HepG2 (cell line): ENCODE results near the gene LMNA. TPM values are rescaled to one million over a fixed set of nuclear protein-coding genes. Genes with fewer than 3 reads are reported as not detected.

Experiments
- CBFB ChIP-seq: sonication (generic); formaldehyde crosslinking; IDR thresholded peaks from 2 replicates; pipeline ENCODE4 v1.4.0; 2020; ENCODE audit warnings: missing genetic modification reagents
- CEBPG ChIP-seq: IDR thresholded peaks from 2 replicates; pipeline ENCODE4 v1.6.1; 2016
- EHMT2 ChIP-seq: fragments of 200-600 bp; sonication (generic); IDR thresholded peaks from 2 replicates; pipeline ENCODE4 v1.7.0; 2017; ENCODE audit warnings: antibody characterized with exemption, low read depth, low read length, borderline replicate concordance
- GABPB1 ChIP-seq: IDR thresholded peaks from 2 replicates; pipeline ENCODE4 v1.6.1; 2016; ENCODE audit warnings: mild to moderate bottlenecking, missing genetic modification reagents, moderate library complexity, missing compliant biosample characterization
- IRF2 ChIP-seq: IDR thresholded peaks from 2 replicates; pipeline ENCODE4 v1.6.1; 2018; ENCODE audit warnings: missing genetic modification reagents, missing compliant biosample characterization
- JARID2 ChIP-seq: sonication (generic); formaldehyde crosslinking; IDR thresholded peaks from 2 replicates; pipeline ENCODE4 v1.8.1; 2023; ENCODE audit warnings: missing genetic modification reagents, inconsistent platforms; ENCODE audit not compliant: insufficient replicate concordance
- MTF1 ChIP-seq: sonication (generic); formaldehyde crosslinking; IDR thresholded peaks from 2 replicates; pipeline ENCODE4 v1.5.0; 2020; ENCODE audit warnings: missing genetic modification reagents
- RAD51 ChIP-seq: fragments of 450-650 bp; IDR thresholded peaks from 2 replicates; pipeline ENCODE4 v1.6.1; 2016; ENCODE audit warnings: borderline replicate concordance
- RCOR2 ChIP-seq: IDR thresholded peaks from 2 replicates; pipeline ENCODE4 v1.6.1; 2016; ENCODE audit warnings: missing biosample characterization, missing genetic modification reagents
- SMAD1 ChIP-seq: sonication (generic); formaldehyde crosslinking; IDR thresholded peaks from 2 replicates; pipeline ENCODE4 v1.4.0; 2020; ENCODE audit warnings: missing genetic modification reagents, low read depth, mild to moderate bottlenecking, borderline replicate concordance
- SNAPC2 ChIP-seq: sonication (generic); formaldehyde crosslinking; IDR thresholded peaks from 2 replicates; pipeline ENCODE4 v1.8.1; 2022; ENCODE audit warnings: mild to moderate bottlenecking, missing genetic modification reagents
- SP4 ChIP-seq: sonication (generic); formaldehyde crosslinking; IDR thresholded peaks from 2 replicates; pipeline ENCODE4 v1.8.1; 2023; ENCODE audit warnings: mild to moderate bottlenecking, missing genetic modification reagents
- SP5 ChIP-seq: IDR thresholded peaks from 2 replicates; pipeline ENCODE4 v1.6.1; 2016; ENCODE audit warnings: low read depth, borderline replicate concordance
- SRSF9 ChIP-seq: fragments of 200-400 bp; formaldehyde crosslinking; IDR thresholded peaks from 2 replicates; pipeline ENCODE4 v1.6.1; 2018; ENCODE audit warnings: borderline replicate concordance, mild to moderate bottlenecking, low read depth, low read length; ENCODE audit not compliant: insufficient read depth, poor library complexity, severe bottlenecking
- STAG1 ChIP-seq: sonication (generic); formaldehyde crosslinking; IDR thresholded peaks from 2 replicates; pipeline ENCODE4 v1.4.0; 2020; ENCODE audit warnings: missing genetic modification reagents
- THAP11 ChIP-seq: IDR thresholded peaks from 2 replicates; pipeline ENCODE4 v1.6.1; 2016; ENCODE audit warnings: missing biosample characterization, missing genetic modification reagents
- ZNF12 ChIP-seq: sonication (generic); formaldehyde crosslinking; IDR thresholded peaks from 2 replicates; pipeline ENCODE4 v1.5.0; 2020; ENCODE audit warnings: missing genetic modification reagents
- ZNF33B ChIP-seq: sonication (generic); formaldehyde crosslinking; IDR thresholded peaks from 2 replicates; pipeline ENCODE4 v1.5.1; 2020; ENCODE audit warnings: mild to moderate bottlenecking, missing genetic modification reagents
- ZNF746 ChIP-seq: sonication (generic); formaldehyde crosslinking; IDR thresholded peaks from 2 replicates; pipeline ENCODE4 v1.8.0; 2022; ENCODE audit warnings: mild to moderate bottlenecking, missing genetic modification reagents
- polyA plus RNA-seq, 8 experiments: library from polyadenylated mRNA; depleted of rRNA in 3 of 8; stranded (reverse) in 7 of 8; unstranded in 1 of 8; fragments of >200 nt; fragmentation: Illumina TruSeq in 4 of 8; extraction: Trizol in 4 of 8; gene quantifications; 2 replicates each; pipeline versions ENCODE4 v1.2.1 to v1.2.3, GENCODE V29; 2011 to 2016; ENCODE audit warnings: low read depth in 4 of 8, missing spikeins in 1 of 8, mixed read lengths in 1 of 8; ENCODE audit not compliant: insufficient read depth in 1 of 8
- total RNA-seq, 5 experiments: library from RNA; depleted of rRNA; stranded (reverse); fragments of >200 nt; fragmentation: Illumina TruSeq; extraction: Trizol; gene quantifications; 2 replicates each; pipeline ENCODE4 v1.2.3, GENCODE V29; 2016; ENCODE audit warnings: low read depth in 1 of 5
- TF ChIP-seq, protein P1 (sequence below): sonication (generic); formaldehyde crosslinking; conservative IDR thresholded peaks from 2 replicates; pipeline ENCODE4 v1.4.0; 2020; ENCODE audit warnings: missing genetic modification reagents
- TF ChIP-seq, protein P2 (sequence below): sonication (generic); formaldehyde crosslinking; IDR thresholded peaks from 2 replicates; pipeline ENCODE4 v1.8.0; 2022; ENCODE audit warnings: missing genetic modification reagents, low read depth, mild to moderate bottlenecking, borderline replicate concordance
- TF ChIP-seq, protein P3 (sequence below): sonication (generic); formaldehyde crosslinking; IDR thresholded peaks from 2 replicates; pipeline ENCODE4 v1.4.0; 2020; ENCODE audit warnings: missing genetic modification reagents, mild to moderate bottlenecking, borderline replicate concordance
- TF ChIP-seq, protein P4 (sequence below): sonication (generic); formaldehyde crosslinking; IDR thresholded peaks from 2 replicates; pipeline ENCODE4; 2020; ENCODE audit warnings: missing genetic modification reagents, mild to moderate bottlenecking, borderline replicate concordance

The LMNA gene
- total and polyA plus RNA-seq, 2 of the 13 experiments (the other 11 are each of a cell fraction or from before 2014, with no cell fraction given) = 107 to 225 TPM

DNA sequence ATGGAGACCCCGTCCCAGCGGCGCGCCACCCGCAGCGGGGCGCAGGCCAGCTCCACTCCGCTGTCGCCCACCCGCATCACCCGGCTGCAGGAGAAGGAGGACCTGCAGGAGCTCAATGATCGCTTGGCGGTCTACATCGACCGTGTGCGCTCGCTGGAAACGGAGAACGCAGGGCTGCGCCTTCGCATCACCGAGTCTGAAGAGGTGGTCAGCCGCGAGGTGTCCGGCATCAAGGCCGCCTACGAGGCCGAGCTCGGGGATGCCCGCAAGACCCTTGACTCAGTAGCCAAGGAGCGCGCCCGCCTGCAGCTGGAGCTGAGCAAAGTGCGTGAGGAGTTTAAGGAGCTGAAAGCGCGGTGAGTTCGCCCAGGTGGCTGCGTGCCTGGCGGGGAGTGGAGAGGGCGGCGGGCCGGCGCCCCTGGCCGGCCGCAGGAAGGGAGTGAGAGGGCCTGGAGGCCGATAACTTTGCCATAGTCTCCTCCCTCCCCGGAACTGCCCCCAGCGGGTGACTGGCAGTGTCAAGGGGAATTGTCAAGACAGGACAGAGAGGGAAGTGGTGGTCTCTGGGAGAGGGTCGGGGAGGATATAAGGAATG is 505 bp downstream of the LMNA start (continued):
- no peak for TF ChIP-seq JARID2 (CRISPR knock-in tag)
- TF ChIP-seq SNAPC2 (CRISPR knock-in tag) = no peak
- no peak for TF ChIP-seq ZNF746 (CRISPR knock-in tag)
- no peak for TF ChIP-seq MTF1 (CRISPR knock-in tag)
- TF ChIP-seq, protein P1, sequence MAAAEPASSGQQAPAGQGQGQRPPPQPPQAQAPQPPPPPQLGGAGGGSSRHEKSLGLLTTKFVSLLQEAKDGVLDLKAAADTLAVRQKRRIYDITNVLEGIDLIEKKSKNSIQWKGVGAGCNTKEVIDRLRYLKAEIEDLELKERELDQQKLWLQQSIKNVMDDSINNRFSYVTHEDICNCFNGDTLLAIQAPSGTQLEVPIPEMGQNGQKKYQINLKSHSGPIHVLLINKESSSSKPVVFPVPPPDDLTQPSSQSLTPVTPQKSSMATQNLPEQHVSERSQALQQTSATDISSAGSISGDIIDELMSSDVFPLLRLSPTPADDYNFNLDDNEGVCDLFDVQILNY = no peak
- no peak for TF ChIP-seq RAD51
- no peak for TF ChIP-seq IRF2 (CRISPR knock-in tag)
- TF ChIP-seq, protein P2, sequence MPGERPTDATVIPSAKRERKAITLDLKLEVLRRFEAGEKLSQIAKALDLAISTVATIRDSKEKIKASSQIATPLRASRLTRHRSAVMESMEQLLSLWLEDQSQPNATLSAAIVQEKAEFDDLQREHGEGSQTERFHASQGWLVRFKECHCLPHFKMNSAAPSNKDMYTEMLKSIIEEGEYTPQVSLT (CRISPR knock-in tag) = no peak
- TF ChIP-seq CEBPG (CRISPR knock-in tag) = no peak
- TF ChIP-seq, protein P3, sequence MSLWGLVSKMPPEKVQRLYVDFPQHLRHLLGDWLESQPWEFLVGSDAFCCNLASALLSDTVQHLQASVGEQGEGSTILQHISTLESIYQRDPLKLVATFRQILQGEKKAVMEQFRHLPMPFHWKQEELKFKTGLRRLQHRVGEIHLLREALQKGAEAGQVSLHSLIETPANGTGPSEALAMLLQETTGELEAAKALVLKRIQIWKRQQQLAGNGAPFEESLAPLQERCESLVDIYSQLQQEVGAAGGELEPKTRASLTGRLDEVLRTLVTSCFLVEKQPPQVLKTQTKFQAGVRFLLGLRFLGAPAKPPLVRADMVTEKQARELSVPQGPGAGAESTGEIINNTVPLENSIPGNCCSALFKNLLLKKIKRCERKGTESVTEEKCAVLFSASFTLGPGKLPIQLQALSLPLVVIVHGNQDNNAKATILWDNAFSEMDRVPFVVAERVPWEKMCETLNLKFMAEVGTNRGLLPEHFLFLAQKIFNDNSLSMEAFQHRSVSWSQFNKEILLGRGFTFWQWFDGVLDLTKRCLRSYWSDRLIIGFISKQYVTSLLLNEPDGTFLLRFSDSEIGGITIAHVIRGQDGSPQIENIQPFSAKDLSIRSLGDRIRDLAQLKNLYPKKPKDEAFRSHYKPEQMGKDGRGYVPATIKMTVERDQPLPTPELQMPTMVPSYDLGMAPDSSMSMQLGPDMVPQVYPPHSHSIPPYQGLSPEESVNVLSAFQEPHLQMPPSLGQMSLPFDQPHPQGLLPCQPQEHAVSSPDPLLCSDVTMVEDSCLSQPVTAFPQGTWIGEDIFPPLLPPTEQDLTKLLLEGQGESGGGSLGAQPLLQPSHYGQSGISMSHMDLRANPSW = no peak; the same call in 1 of the 2 replicates
- TF ChIP-seq ZNF33B (CRISPR knock-in tag) = no peak
- TF ChIP-seq SP4 (CRISPR knock-in tag) = no peak
- no peak for TF ChIP-seq THAP11 (CRISPR knock-in tag)
- TF ChIP-seq ZNF12 (CRISPR knock-in tag) = no peak
- no peak for TF ChIP-seq RCOR2 (CRISPR knock-in tag)
- TF ChIP-seq SMAD1 (CRISPR knock-in tag) = 0 out of 2 replicates have a peak, but pooled peaks have one; percentile 4
- no peak for TF ChIP-seq EHMT2
- peak; percentile 49; the same call in 1 of the 2 replicates for TF ChIP-seq GABPB1 (CRISPR knock-in tag)
- TF ChIP-seq, protein P4, sequence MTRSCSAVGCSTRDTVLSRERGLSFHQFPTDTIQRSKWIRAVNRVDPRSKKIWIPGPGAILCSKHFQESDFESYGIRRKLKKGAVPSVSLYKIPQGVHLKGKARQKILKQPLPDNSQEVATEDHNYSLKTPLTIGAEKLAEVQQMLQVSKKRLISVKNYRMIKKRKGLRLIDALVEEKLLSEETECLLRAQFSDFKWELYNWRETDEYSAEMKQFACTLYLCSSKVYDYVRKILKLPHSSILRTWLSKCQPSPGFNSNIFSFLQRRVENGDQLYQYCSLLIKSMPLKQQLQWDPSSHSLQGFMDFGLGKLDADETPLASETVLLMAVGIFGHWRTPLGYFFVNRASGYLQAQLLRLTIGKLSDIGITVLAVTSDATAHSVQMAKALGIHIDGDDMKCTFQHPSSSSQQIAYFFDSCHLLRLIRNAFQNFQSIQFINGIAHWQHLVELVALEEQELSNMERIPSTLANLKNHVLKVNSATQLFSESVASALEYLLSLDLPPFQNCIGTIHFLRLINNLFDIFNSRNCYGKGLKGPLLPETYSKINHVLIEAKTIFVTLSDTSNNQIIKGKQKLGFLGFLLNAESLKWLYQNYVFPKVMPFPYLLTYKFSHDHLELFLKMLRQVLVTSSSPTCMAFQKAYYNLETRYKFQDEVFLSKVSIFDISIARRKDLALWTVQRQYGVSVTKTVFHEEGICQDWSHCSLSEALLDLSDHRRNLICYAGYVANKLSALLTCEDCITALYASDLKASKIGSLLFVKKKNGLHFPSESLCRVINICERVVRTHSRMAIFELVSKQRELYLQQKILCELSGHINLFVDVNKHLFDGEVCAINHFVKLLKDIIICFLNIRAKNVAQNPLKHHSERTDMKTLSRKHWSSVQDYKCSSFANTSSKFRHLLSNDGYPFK (CRISPR knock-in tag) = no peak
- TF ChIP-seq CBFB = no peak
- no peak for TF ChIP-seq SRSF9
- no peak for TF ChIP-seq SP5 (CRISPR knock-in tag)
- TF ChIP-seq STAG1 = no peak; the same call in 1 of the 2 replicates
